Fibroblast of peridontal ligament (primary cell): ENCODE measurements around the gene RCSD1.
"Not testable (repeated sequence)": the region's sequence is repeated elsewhere in the genome, so short reads cannot be mapped to it uniquely, and the experiment has no call there.

Source experiments
- DNase-seq: peaks from one replicate; pipeline ENCODE4 v3.0.0-alpha.2; 2010; ENCODE audit errors: extremely low read depth

The RCSD1 gene

DNA sequence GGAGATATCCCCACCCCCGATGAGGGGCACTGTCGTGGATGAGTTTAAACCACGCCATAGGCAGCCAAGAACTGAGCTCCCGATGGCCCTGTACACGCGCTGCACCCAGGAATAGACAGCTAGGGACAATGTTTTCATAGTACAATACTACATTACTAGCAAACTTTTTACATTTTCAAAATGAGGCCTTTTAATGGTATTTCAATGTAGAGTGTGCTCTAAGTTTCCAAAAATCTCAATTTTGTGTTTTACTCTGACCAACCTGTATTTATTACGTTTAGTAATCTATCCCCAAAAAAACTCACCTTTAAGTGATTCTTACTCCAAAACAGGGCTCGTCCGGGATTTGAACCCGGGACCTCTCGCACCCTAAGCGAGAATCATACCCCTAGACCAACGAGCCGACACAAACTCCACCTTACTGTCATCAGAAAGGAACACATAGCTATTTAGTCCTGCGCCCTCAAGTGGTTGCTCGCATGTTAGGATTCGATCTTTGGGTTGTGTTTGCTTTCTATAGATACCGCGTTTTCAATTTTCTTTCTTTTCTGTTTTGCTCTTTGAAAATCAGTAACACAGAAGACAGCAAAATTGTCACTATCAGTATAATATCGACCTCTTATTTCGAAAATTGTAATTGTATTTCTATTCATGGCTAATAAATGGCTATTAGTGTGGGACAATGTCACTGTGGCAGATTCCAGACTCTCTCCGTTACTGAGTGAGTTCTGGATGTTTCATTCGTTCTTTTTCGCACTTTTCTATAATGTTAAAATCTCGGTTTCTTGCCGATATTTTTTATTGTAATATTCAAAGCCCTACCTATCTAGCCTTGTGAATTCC is 85.3 kb downstream of the RCSD1 start:
- peak; percentile 94 for DNase-seq

DNA sequence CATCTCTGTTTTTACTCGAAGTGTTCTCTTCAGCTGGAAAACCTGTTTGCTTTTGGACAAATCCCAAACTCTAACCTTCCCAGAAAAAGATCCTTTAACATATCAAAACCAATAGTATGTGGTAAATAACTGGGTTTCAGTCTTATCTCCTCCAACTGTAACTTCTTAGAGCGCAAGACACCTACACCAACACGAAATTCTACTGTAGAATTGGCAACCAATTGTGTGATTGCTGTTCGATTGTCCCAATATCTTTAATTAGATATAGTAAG is 85.9 kb downstream of the RCSD1 start:
- peak; percentile 26 for DNase-seq

DNA sequence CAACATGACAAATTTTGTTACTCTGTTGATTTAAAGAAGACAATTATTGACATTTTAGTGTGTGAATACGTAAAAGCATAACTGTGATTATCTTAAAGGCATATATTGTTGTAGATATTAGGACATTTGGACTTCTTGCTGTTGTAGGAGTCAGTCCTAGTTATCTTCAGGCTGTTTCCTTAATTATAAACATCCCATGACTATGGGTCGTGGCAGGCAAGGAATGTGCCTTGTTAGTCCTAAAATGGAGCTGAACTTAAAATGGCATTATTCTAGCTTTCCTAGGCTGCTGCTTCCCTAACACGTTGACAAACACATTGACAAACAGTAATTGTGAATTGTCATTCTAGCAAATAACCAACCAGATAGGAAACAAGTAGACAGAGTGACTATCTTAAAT is 87.3 kb downstream of the RCSD1 start:
- DNase-seq, result no peak

DNA sequence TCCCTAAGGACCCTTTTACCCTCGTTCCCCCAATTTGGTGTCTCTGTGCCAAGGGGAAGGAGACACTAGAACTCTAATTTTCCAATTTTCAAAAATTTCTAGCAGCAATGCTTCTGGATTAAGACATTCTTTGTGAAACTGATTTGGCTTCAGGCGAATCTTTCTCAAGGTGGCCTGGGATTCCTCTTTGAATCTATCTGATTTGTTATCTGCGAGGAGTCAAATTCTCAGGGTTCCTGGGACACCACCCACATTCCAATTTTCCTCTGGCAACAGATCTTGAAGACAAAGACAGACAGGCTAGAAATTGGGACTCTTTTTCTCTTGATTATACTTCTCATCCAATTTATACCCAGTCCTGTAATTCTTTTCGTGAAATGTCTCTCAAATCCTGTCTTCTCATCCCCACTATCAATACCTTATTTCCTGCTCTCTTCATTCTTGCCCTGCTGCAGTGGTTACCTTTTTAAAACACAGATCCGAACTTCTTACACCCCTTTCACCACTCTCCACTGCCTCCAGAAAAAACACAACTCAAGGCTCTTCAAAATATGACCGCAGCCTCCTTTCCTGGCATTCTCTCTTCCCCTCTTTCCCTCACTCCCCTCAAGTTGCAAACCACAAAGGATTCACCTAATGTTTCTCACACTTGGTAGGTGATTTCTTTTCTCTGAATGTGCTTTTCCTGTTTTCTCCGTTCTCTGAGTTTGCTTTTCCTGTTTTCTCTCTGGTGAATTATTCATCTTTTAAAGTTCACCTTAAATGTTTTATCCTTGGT is 89.1 kb downstream of the RCSD1 start:
- DNase-seq, result no peak

DNA sequence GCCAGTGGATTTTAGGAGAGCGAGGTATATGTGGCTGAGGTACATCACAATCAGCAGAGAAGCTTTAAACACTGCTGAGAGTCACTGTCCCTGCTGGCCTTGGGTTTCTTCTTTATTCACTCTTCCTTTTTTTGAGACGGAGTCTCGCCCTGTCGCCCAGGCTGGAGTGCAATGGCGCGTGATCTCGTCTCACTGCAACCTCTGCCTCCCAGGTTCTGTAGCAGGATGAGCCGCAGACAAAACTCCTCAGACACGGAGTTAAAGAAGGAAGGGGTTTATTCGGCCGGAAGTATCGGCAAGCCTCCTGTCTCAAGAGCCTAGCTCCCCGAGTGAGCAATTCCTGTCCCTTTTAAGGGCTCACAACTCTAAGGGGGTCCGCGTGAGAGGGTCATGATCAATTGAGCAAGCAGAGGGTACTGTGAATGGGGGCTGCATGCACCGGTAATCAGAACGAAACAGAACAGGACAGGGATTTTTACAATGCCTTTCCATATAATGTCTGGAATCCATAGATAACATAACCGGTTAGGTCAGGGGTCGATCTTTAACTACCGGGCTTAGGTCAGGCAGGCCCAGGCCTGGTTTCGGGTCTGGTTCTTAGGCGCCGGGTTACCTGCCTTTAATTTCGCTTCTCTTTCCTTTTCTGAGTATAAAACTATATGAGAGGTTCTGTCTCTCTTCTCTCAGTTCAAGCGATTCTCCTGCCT is 89.8 kb downstream of the RCSD1 start:
- DNase-seq, result not testable (repeated sequence)

DNA sequence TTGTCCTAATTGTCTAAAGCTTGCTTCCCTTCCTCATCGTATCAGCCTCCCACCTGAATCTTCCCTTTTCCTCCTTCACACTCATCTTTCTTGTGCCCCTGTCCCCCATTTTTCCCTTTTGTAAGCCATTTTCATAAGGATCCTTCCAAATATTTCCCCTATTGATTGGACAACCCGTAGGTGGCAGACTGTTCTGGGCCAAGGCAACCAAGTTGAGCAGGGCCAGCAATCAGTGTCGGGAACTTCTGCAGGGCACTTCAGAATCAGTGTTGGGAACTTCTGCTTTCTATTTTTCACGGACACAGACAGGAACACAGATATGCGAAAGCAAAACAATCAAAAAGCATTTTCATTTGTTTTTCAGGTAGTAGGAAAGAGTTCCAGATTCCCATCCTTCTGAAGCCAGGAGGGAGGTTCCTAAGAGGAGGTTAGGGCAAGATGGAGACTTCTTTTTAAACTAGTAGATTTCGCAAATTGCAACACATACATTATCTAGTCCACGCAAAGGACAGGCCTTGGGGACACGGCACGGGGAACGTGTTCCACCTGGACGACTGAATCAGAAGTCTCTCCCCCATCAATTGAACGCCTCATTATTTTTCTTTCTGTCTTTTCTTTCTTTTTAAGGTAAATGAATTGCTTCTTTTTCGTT is 91.1 kb downstream of the RCSD1 start:
- peak; percentile 80 for DNase-seq

DNA sequence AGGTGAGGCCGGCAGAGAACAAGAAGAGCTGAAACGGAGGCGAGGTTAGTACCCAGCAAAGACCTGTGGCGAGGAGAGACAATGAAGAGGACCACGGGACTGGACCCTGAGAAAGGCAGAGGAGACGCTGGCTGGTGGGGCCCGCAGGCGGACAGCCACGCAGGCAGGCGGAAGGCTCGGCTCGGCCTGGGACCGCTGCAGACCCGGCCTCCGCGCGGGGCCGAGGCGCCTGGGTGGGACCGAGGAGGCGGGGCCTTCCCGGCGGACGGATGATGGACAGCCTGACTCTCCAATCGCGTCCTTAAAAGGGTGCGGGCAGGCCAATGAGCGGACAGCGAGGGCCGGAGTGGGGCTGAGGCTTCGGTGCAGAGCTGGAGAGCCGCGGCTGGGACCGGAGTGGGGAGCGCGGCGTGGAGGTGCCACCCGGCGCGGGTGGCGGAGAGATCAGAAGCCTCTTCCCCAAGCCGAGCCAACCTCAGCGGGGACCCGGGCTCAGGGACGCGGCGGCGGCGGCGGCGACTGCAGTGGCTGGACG is 91.7 kb downstream of the RCSD1 start, which contains the start of gene MPZL1:
Gene MPZL1, plus strand, starts transcription at position 366 of the 535 bp plus-strand sequence. CDS start 170 bp downstream, outside the sequence.
- DNase-seq, result peak; percentile 92

DNA sequence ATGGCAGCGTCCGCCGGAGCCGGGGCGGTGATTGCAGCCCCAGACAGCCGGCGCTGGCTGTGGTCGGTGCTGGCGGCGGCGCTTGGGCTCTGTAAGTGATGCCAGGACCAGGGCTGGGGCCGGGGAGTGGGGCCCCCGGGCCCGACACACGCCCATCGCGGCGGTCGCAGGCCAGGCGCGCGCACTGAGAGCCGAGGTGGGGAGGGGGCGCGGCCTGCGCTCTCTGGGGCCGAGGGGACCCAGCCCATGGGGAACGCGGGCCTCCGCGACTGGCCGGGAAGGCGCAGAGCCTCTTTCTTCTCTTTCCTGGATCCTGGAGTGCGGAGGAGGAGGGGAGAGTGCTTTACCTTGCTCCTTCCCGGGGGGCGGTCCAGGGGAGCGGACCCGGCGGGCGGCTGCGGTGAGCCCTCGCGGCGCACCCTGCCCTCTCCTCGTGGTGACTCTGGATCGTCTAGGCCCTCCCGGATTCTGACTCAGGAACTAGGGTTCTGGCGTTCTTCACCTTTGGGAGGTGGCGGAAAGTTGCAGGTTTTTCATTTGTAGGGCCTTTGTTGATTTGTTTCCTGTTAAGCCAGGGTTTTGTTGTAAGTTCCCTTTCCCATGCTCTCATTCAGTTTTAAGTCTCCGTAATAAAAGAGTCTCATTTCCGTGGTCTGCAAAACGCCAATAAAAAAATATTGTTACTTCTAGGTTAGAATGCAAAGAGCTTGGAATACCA is 92.3 kb downstream of the RCSD1 start:
- no peak for DNase-seq

DNA sequence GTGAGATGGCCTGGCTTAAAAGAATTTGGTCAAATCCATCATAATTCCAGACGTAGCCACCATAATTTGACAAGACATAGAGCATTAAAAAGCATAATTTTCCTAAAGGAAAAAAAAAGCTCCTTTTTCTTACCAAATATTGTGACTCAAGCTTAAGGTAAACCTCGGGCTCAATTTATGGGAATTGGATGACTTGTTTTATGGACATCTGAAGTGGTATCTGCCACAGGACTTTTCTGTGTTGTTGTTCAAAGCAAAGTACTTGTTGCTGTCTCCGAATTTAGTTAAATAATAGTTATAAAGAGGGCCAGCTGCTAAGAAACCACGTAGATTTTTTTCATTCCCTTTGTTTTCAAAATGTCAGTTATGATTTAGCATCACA is 92.8 kb downstream of the RCSD1 start:
- DNase-seq, result no peak

DNA sequence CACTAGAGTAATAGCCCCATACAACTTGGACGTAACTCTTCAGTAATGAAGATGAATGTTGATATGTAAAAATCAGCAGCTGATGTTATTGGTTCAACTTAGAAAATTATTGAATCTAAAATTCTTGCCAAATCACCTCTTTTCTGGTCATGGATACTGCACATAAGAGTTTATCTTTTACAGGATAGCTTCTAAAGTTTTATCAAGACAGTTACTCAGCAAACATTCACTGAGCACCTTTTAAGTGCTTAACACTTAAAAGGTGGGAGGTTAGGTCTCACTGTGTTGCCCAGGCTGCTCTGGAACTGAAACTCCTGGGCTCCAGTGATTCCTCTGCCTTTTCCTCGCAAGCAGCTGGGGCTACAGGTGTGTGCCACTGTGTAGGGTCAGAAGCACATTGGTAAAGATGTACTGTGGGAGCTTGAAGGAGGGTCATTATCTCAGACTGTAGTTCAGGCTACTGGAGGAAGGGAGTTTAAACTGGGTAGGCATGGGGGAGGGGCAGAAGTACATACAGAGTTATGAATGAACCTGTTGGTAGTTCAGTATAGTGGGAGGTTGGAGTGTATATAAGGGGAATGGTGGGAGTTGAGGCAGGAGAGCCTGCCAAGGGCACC is 93.8 kb downstream of the RCSD1 start:
- no peak for DNase-seq

DNA sequence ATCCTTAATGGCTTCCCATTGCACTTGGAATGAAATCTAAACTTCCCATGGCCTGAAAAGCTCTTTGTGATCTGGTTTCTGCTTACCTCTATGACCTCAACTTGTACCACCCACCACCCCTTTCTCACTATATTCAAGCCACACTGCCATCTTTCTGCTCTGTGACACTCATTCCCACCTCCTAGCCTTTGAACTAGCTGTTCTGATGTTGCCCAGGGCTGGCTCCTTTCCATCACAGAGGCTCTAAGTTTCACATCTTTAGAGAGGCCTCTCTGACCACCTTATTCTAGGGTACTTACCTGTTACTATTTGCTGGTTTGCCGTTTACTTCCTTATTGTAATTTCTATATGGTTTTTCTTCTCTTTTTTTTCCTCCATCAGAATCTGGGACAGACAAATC is 96.0 kb downstream of the RCSD1 start:
- no peak for DNase-seq

DNA sequence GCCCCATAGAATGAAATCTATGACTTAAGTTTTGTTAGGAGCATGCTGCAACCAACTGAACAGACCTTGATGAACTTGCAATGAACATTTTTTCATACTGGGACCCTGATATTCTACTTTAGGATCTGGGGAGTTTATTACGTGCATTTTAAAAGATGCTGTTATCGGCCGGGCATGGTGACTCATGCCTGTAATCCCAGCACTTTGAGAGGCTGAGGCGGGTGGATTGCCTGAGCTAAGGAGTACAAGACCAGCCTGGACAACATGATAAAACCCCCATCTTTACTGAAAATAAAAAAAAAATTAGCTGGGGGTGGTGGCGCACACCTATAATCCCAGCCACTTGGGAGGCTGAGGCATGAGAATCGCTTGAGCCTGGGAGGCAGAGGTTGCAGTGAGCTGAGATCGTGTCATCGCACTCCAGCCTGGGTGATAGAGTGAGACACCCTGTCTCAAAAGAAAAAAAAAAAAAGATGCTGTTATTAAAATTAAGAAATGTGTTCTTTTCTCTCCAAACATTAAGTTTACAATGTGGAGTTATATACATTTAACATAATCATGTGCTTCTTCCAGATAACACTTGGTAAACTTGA is 98.9 kb downstream of the RCSD1 start:
- no peak for DNase-seq

DNA sequence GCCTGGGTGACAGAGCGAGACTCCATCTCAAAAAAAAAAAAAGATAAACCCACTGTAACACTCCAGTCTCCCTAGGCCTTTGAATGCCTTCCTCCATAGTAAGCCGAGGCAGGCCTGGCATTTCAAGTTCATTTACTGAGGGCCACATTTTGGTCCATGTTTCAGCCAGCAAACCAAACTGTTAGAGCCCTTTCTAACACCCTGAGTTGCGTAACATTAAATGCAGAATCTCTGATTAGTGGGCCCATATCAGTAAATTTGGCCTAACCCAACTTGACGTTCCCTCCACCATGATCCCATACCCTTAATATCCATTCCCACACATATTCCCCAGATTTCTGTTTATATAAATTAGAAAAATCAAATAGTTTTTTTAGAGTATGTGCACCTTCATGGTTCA is 104.2 kb downstream of the RCSD1 start:
- no peak for DNase-seq

DNA sequence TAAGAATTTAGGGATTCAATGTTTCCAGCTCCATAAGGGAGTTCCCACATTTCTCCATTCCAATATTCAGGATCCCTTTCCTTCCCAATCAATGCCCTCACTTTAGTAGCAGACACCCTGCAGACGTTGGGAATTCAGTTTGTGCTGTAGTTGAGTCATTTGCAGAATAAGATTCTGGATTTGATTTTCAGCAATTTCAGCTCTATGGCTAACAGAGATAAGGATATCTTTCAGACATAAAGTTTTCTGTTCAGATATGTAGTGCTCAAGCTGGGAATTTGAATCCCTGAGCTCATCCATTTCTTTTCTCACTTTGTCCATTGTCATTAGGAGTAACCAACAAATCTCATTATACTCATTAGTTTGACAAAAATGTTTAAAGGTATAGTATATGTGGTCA is 104.8 kb downstream of the RCSD1 start:
- DNase-seq, result no peak

DNA sequence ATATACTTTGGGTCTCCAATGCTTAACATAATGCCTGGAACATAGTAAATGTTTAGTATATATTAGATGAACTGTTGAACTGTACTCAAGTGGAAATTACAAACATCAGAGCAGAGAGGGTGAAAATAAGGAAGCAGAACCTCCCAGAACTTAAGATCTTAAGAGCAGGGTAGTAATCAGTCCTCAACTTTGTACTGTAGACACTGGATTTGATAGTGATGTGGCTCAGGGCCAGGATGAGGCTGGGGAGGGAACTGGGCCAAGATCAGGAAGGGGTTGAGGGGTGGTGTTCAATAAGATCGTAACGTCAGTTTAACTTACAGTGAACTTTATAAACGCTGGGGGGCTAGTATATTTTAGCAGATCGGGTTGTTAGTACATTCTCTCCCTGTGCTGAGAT is 107.1 kb downstream of the RCSD1 start:
- DNase-seq, result no peak

DNA sequence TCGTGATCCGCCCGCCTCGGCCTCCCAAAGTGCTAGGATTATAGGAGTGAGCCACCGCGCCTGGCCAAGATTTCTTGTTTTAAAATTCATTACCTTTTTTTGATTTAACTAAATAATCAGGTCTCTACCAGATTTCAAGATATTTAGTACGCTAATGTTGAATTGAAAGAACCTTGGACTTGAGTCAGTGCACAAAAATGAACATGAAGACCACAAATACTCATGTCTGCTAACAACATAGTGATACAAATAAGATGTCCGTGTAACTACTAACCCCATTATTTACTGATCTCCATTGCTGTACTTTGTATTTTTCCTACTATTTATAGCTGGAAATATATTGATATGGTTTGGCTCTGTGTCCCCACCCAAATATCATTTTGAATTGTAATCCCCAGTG is 108.1 kb downstream of the RCSD1 start:
- no peak for DNase-seq

DNA sequence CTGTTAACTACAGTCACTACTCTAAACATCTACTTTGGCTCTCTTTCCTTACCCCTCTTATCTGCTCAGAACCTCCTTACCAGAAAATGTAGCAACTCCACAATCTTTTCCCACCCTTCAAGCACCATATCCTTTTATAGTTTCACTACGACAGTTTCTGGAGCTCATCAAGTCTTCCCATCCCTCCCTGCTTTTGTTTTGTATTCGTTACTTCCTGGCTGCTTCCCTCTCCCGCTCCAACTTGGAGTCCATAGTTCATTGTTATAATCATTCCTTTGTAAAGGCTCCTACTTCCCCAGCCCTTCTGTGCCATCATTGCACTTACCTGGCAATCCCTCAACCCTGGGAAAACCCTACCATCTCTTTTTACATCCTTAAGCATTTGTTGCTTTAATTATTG is 109.7 kb downstream of the RCSD1 start:
- DNase-seq, result no peak

DNA sequence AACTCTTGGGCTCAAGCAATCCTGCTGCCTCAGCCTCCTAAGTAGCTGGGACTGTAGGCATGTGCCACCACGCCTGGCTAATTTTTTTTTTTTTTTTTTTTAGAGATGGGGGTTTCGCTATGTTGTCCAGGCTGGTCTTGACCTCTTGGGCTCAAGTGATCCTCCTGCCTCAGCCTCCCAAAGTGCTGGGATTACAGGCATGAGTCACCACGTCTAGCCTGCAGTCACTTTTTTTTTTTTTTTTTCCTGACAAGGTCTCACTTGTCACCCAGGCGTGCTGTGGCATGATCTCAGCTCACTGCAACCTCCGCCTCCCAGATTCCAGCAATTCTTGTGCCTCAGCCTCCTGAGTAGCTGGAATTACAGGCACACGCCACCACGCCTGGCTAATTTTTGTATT is 111.1 kb downstream of the RCSD1 start:
- DNase-seq, result not testable (repeated sequence)

DNA sequence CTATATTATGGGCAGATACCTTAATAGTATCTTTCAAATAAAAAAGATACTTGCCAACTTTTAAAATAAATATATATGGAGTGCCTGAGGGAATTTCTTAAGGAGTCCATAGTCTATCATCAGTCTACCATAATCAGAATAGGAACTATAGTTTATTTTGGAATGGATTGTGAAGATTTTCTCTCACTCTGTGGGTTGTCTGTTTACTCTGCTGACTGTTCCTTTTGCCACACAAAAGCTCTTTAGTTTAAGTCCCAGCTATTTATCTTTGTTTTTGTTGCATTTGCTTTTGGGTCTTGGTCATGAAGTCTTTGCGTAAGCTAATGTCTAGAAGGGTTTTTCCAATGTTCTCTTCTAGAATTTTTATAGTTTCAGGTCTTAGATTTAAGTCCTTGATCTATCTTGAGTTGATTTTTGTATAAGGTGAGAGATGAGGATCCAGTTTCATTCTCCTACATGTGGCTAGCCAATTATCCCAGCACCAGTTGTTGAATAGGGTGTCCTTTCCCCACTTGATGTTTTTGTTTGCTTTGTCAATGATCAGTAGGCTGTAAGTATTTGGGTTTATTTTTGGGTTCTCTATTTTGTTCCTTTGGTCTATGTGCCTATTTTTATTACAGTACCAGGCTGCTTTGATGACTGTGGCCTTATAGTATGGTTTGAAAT is 112.5 kb downstream of the RCSD1 start:
- DNase-seq, result not testable (repeated sequence)

DNA sequence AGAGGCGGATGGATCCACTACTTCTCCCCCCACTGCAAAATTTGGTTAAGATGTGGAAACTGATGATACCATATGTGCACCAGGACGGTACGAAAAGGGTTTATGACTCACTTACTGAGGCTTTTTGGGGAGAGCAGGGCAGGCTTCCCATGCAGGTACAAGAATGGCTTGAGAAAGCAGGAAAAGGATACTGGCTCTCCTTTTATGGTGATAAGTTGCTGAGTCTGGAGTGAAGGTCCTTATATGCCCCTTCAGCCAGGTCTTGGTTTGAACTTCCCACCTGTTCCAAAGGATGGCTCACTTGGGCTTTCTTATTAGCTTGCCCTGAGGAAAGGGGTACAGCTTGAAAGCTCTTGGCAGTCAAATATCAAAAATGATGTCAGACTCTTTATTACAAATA is 114.9 kb downstream of the RCSD1 start:
- DNase-seq, result no peak
